Activated CD4-positive, alpha-beta T cell treated with anti-CD3 and anti-CD28 coated beads, Interleukin-2, amount 50 U/mL, for 4 hours (primary cell): Measurements from ENCODE around the gene SHOX.
"Not testable (repeated sequence)": the region's sequence is repeated elsewhere in the genome, so short reads cannot be mapped to it uniquely, and the experiment has no call there.

Source experiments
- DNase-seq, 2 experiments: peaks; one replicate each; pipeline ENCODE4 v3.0.0-alpha.2; 2020

SHOX gene

GRCh38 chrX:630612-631496 is at the start of gene SHOX:
Gene SHOX (plus strand): TSS chrX:630791. CDS start chrX:630898, 107 bp downstream.
- DNase-seq, result no peak

- no peak for DNase-seq
Measured at GRCh38 chrX:581066-581465, 49.5 kb upstream of the SHOX start.

GRCh38 chrX:581720-582298 is 48.8 kb upstream of the SHOX start:
- DNase-seq, result no peak

GRCh38 chrX:584572-584971 is 46.0 kb upstream of the SHOX start:
- DNase-seq, result no peak

GRCh38 chrX:585115-585808 is 45.3 kb upstream of the SHOX start:
- no peak for DNase-seq

- no peak for DNase-seq
Measured at GRCh38 chrX:586351-586750, 44.2 kb upstream of the SHOX start.

GRCh38 chrX:589261-589660 is 41.3 kb upstream of the SHOX start:
- not testable (repeated sequence) for DNase-seq

GRCh38 chrX:590693-591404 is 39.7 kb upstream of the SHOX start:
- no peak for DNase-seq

GRCh38 chrX:599837-600715 is 30.5 kb upstream of the SHOX start:
- DNase-seq, result no peak

- not testable (repeated sequence) for DNase-seq
Measured at GRCh38 chrX:603029-603428, 27.6 kb upstream of the SHOX start.

GRCh38 chrX:604616-605015 is 26.0 kb upstream of the SHOX start:
- not testable (repeated sequence) for DNase-seq

GRCh38 chrX:608088-608487 is 22.5 kb upstream of the SHOX start:
- not testable (repeated sequence) for DNase-seq

- DNase-seq, result no peak
Measured at GRCh38 chrX:614136-614535, 16.5 kb upstream of the SHOX start.

- DNase-seq, result no peak
Measured at GRCh38 chrX:617401-617800, 13.2 kb upstream of the SHOX start.

GRCh38 chrX:617891-618290 is 12.7 kb upstream of the SHOX start:
- DNase-seq, result no peak

- DNase-seq, result not testable (repeated sequence)
Measured at GRCh38 chrX:618304-618703, 12.3 kb upstream of the SHOX start.

GRCh38 chrX:618761-619450 is 11.7 kb upstream of the SHOX start:
- no peak for DNase-seq

- no peak for DNase-seq
Measured at GRCh38 chrX:619451-619811, 11.2 kb upstream of the SHOX start.

GRCh38 chrX:619812-620531 is 10.6 kb upstream of the SHOX start:
- no peak for DNase-seq

GRCh38 chrX:621705-622503 is 8.7 kb upstream of the SHOX start:
- DNase-seq, result no peak
